ENCODE measurements around the gene PDE9A.

Gene PDE9A

GRCh38 chr21:42623694-42624093, 29.7 kb upstream of the PDE9A start:
- H3K4me3 ChIP-seq (IDR thresholded peaks at IDR 0.05; ENCODE audit: insufficient read depth, low read depth, low read length): no peak overlapping the region
- H3K27me3 ChIP-seq (ENCODE audit: insufficient read depth, low read depth): peaks cover 69% of the 10 kb centered on the region; the same call in 1 of the 2 replicates
- H4K20me1 ChIP-seq (ENCODE audit: insufficient read depth): no peaks in the 10 kb centered on the region
- no peaks in the 10 kb centered on the region for H3K79me2 ChIP-seq (ENCODE audit: insufficient read depth, low read depth)
- no peak overlapping the region for H3K4me2 ChIP-seq
- H2AFZ ChIP-seq (ENCODE audit: low read depth): no peak overlapping the region
- TF ChIP-seq, protein P1, sequence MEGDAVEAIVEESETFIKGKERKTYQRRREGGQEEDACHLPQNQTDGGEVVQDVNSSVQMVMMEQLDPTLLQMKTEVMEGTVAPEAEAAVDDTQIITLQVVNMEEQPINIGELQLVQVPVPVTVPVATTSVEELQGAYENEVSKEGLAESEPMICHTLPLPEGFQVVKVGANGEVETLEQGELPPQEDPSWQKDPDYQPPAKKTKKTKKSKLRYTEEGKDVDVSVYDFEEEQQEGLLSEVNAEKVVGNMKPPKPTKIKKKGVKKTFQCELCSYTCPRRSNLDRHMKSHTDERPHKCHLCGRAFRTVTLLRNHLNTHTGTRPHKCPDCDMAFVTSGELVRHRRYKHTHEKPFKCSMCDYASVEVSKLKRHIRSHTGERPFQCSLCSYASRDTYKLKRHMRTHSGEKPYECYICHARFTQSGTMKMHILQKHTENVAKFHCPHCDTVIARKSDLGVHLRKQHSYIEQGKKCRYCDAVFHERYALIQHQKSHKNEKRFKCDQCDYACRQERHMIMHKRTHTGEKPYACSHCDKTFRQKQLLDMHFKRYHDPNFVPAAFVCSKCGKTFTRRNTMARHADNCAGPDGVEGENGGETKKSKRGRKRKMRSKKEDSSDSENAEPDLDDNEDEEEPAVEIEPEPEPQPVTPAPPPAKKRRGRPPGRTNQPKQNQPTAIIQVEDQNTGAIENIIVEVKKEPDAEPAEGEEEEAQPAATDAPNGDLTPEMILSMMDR (conservative IDR thresholded peaks at IDR 0.05; ENCODE audit: low read depth, low read length): no peak
- no peak overlapping the region for H3K27ac ChIP-seq
- no peaks in the 10 kb centered on the region for H3K36me3 ChIP-seq (ENCODE audit: insufficient read depth)
- no peaks in the 10 kb centered on the region for H3K4me1 ChIP-seq (ENCODE audit: low read depth, poor library complexity, severe bottlenecking)
- no peak overlapping the region for H3K9ac ChIP-seq

DNA sequence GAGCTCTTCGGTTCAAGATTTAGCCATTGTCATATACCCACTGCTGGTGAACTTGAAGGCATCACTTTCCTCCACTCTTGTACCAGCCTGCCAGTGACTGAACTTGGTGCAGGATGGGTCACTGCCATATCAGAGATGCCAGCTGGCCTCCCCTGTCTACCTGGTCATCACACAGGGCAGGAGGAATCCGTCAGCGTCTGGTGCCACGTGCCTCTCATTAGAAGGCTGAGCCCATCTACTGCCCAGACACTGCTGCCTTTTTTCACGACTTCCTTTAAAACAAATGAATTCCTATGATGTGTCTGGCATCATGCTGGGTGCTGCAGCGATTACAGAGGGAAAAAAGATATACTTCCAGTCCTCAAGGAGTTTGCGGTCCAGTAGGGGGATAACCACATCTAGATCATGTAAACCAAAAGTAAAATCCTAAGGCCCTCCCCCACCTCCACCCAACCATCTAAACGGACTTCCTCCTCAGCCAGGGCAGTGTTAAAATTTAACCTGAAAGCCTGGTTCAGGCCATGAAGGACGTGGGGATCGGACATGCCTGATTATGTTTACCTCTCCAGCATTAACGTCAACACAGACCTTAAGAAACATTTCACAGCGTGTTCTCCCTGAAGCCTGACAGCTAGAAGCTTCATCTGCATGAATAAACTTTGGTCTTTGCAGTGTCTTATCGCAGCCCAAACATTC, 29.2 kb upstream of the PDE9A start:
- Histone ChIP-seq H2AFZ (ENCODE audit: low read depth) (no peak overlapping the region), H3K27me3 (ENCODE audit: insufficient read depth, low read depth) (peaks cover 65% of the 10 kb centered on the region; the same call in 1 of the 2 replicates), H3K4me3 (IDR thresholded peaks at IDR 0.05; ENCODE audit: insufficient read depth, low read depth, low read length) (no peak overlapping the region), H3K4me1 (ENCODE audit: low read depth, poor library complexity, severe bottlenecking) (no peaks in the 10 kb centered on the region), H3K79me2 (ENCODE audit: insufficient read depth, low read depth) (no peaks in the 10 kb centered on the region), H4K20me1 (ENCODE audit: insufficient read depth) (no peaks in the 10 kb centered on the region), H3K4me2 (no peak overlapping the region), H3K9ac (no peak overlapping the region), H3K27ac (no peak overlapping the region), H3K36me3 (ENCODE audit: insufficient read depth) (no peaks in the 10 kb centered on the region)
- TF ChIP-seq, protein P1 (conservative IDR thresholded peaks at IDR 0.05; ENCODE audit: low read depth, low read length): no peak

GRCh38 chr21:42624936-42625335, 28.5 kb upstream of the PDE9A start:
- H3K4me2 ChIP-seq: no peak overlapping the region
- no peak overlapping the region for H3K4me3 ChIP-seq (IDR thresholded peaks at IDR 0.05; ENCODE audit: insufficient read depth, low read depth, low read length)
- no peaks in the 10 kb centered on the region for H4K20me1 ChIP-seq (ENCODE audit: insufficient read depth)
- no peak overlapping the region for H2AFZ ChIP-seq (ENCODE audit: low read depth)
- H3K9ac ChIP-seq: no peak overlapping the region
- no peak overlapping the region for H3K27ac ChIP-seq
- TF ChIP-seq, protein P1 (conservative IDR thresholded peaks at IDR 0.05; ENCODE audit: low read depth, low read length): no peak
- H3K79me2 ChIP-seq (ENCODE audit: insufficient read depth, low read depth): no peaks in the 10 kb centered on the region
- H3K27me3 ChIP-seq (ENCODE audit: insufficient read depth, low read depth): peaks cover 63% of the 10 kb centered on the region; the same call in 1 of the 2 replicates
- no peaks in the 10 kb centered on the region for H3K36me3 ChIP-seq (ENCODE audit: insufficient read depth)
- no peaks in the 10 kb centered on the region for H3K4me1 ChIP-seq (ENCODE audit: low read depth, poor library complexity, severe bottlenecking)

GRCh38 chr21:42626171-42626570, 27.2 kb upstream of the PDE9A start:
- H3K36me3 ChIP-seq (ENCODE audit: insufficient read depth): no peaks in the 10 kb centered on the region
- H3K4me3 ChIP-seq (IDR thresholded peaks at IDR 0.05; ENCODE audit: insufficient read depth, low read depth, low read length): no peak overlapping the region
- no peaks in the 10 kb centered on the region for H3K4me1 ChIP-seq (ENCODE audit: low read depth, poor library complexity, severe bottlenecking)
- H3K4me2 ChIP-seq: no peak overlapping the region
- no peaks in the 10 kb centered on the region for H4K20me1 ChIP-seq (ENCODE audit: insufficient read depth)
- TF ChIP-seq, protein P1 (conservative IDR thresholded peaks at IDR 0.05; ENCODE audit: low read depth, low read length): no peak
- H2AFZ ChIP-seq (ENCODE audit: low read depth): no peak overlapping the region
- H3K27me3 ChIP-seq (ENCODE audit: insufficient read depth, low read depth): peaks cover 66% of the 10 kb centered on the region
- H3K79me2 ChIP-seq (ENCODE audit: insufficient read depth, low read depth): no peaks in the 10 kb centered on the region
- no peak overlapping the region for H3K27ac ChIP-seq
- no peak overlapping the region for H3K9ac ChIP-seq
